H1 (cell line): ENCODE measurements around the gene DOCK9. TPM values are rescaled to one million over a fixed set of nuclear protein-coding genes. Genes with fewer than 3 reads are reported as not detected.

ENCODE experiments used
- CHD7 ChIP-seq: fragments of 300-600 bp; sonication (generic); IDR thresholded peaks from 2 replicates; pipeline ENCODE4 v1.7.1; 2012; ENCODE audit warnings: low read length, moderate library complexity, mild to moderate bottlenecking, inconsistent platforms; ENCODE audit not compliant: insufficient replicate concordance
- GABPA ChIP-seq: IDR thresholded peaks from 2 replicates; pipeline ENCODE4 v1.6.1; 2011; ENCODE audit warnings: mild to moderate bottlenecking, low read length, moderate library complexity, borderline replicate concordance; ENCODE audit not compliant: insufficient read depth
- HDAC6 ChIP-seq: IDR thresholded peaks from one replicate; pipeline ENCODE4 v1.7.1; 2012; ENCODE audit warnings: low read depth, mild to moderate bottlenecking, inconsistent platforms, low read length, moderate library complexity
- ZNF274 ChIP-seq: IDR thresholded peaks from 2 replicates; pipeline ENCODE4 v1.7.0; 2012; ENCODE audit warnings: low read length, borderline replicate concordance; ENCODE audit errors: extremely low read depth
- polyA plus RNA-seq, 7 experiments: library from polyadenylated mRNA; depleted of rRNA in 3 of 7; stranded (reverse) in 5 of 7; unstranded in 2 of 7; fragments of >200 nt in 5 of 7; fragments of 200-250 nt in 2 of 7; gene quantifications; 1 replicate in 5 of 7; 2 replicates in 1 of 7; 4 replicates in 1 of 7; pipeline versions ENCODE4 v1.2.1 to v1.2.3, GENCODE V29; 2011 to 2013; ENCODE audit warnings: missing spikeins in 2 of 7, mixed read lengths in 2 of 7
- total RNA-seq: library from RNA; stranded (reverse); fragmentation: NEBNext Ultra II Directional; extraction: Animal tissue kit (Norgen Biotek cat#: 25700); gene quantifications from 2 replicates; pipeline ENCODE4 v1.2.1, GENCODE V29; 2021

DOCK9 gene
- total and polyA plus RNA-seq, 2 of the 8 experiments (the other 6 are each of a cell fraction or from before 2014, with no cell fraction given) = 21.6 to 31.5 TPM

- no peak for TF ChIP-seq CHD7
- TF ChIP-seq GABPA = no peak
- TF ChIP-seq HDAC6 = no peak
- TF ChIP-seq ZNF274 = no peak
Observed at GRCh38 chr13:98878486-98879126, 99.3 kb downstream of the DOCK9 start (continued).
